Measurements from ENCODE around the gene ZSCAN10. TPM values are rescaled to one million over a fixed set of nuclear protein-coding genes. Genes with fewer than 3 reads are reported as not detected.

Gene ZSCAN10
- total RNA-seq, 3 donors from 2014 or later (not counting 1 experiment from before 2014, with no cell fraction given) = 0.65 to 0.96 (median 0.77) TPM

GRCh38 chr16:3051009-3051408, 48.1 kb downstream of the ZSCAN10 start:
- H3K4me3 Mint-ChIP-seq = no peak overlapping the region
- H3K27me3 Mint-ChIP-seq (ENCODE audit: low read depth in 2 of 2) = peaks cover 5 to 13% of the 10 kb centered on the region in 2 donors
- H3K9me3 ChIP-seq (ENCODE audit: control insufficient read depth, insufficient read depth, low read length) = no peaks in the 10 kb centered on the region
- peaks cover 9% of the 10 kb centered on the region for H3K27me3 ChIP-seq (ENCODE audit: control insufficient read depth, insufficient read depth, low read length)
- no peak overlapping the region for H3K27ac ChIP-seq (ENCODE audit: low read length)
- intact Hi-C loops (cut with micrococcal nuclease) = no loop called here
- H3K9me3 Mint-ChIP-seq = no peaks in the 10 kb centered on the region
- H3K36me3 ChIP-seq (ENCODE audit: control insufficient read depth, insufficient read depth, low read length) = peaks cover 7% of the 10 kb centered on the region
- TF ChIP-seq CTCF (IDR thresholded peaks at IDR 0.05) = no peak
- peaks cover 39 to 57% of the 10 kb centered on the region in 2 donors for H3K4me1 Mint-ChIP-seq
- WGBS (ENCODE audit: insufficient coverage) = 51% methylated on average over 4 of the region's 4 CpGs
- no peak overlapping the region for H3K27ac Mint-ChIP-seq
- no peak overlapping the region for H3K4me3 ChIP-seq (ENCODE audit: low read length)
- DNase-seq (no peak), ATAC-seq (no peak)
- H3K36me3 Mint-ChIP-seq = no peaks in the 10 kb centered on the region
- H3K4me1 ChIP-seq (ENCODE audit: control insufficient read depth, insufficient read depth, low read length) = peaks cover 80% of the 10 kb centered on the region

GRCh38 chr16:3050487-3050886, 48.6 kb downstream of the ZSCAN10 start:
- Histone ChIP-seq H3K36me3 (ENCODE audit: control insufficient read depth, insufficient read depth, low read length) (peaks cover 4% of the 10 kb centered on the region), H3K27me3 (ENCODE audit: control insufficient read depth, insufficient read depth, low read length) (peaks cover 9% of the 10 kb centered on the region), H3K4me1 (ENCODE audit: control insufficient read depth, insufficient read depth, low read length) (peaks cover 80% of the 10 kb centered on the region), H3K4me3 (ENCODE audit: low read length) (no peak overlapping the region), H3K27ac (ENCODE audit: low read length) (no peak overlapping the region), H3K9me3 (ENCODE audit: control insufficient read depth, insufficient read depth, low read length) (no peaks in the 10 kb centered on the region)
- no peak overlapping the region for H3K27ac Mint-ChIP-seq
- peaks cover 36 to 52% of the 10 kb centered on the region in 2 donors for H3K4me1 Mint-ChIP-seq
- peaks cover 5 to 13% of the 10 kb centered on the region in 2 donors for H3K27me3 Mint-ChIP-seq (ENCODE audit: low read depth in 2 of 2)
- 86% methylated on average over 5 of the region's 5 CpGs for WGBS (ENCODE audit: insufficient coverage)
- no peaks in the 10 kb centered on the region for H3K36me3 Mint-ChIP-seq
- intact Hi-C loops (cut with micrococcal nuclease) = no loop called here
- ATAC-seq = no peak
- no peak for DNase-seq
- no peaks in the 10 kb centered on the region for H3K9me3 Mint-ChIP-seq
- no peak overlapping the region for H3K4me3 Mint-ChIP-seq
- no peak for TF ChIP-seq CTCF (IDR thresholded peaks at IDR 0.05)

GRCh38 chr16:3049921-3050481, 49.1 kb downstream of the ZSCAN10 start:
- H3K4me3 ChIP-seq (ENCODE audit: low read length) = no peak overlapping the region
- intact Hi-C loops (cut with micrococcal nuclease) = no loop called here
- no peak overlapping the region for H3K27ac ChIP-seq (ENCODE audit: low read length)
- peaks cover 13% of the 10 kb centered on the region for H3K27me3 ChIP-seq (ENCODE audit: control insufficient read depth, insufficient read depth, low read length)
- Mint-ChIP-seq H3K27me3 (ENCODE audit: low read depth in 2 of 2) (peaks cover 10 to 15% of the 10 kb centered on the region in 2 donors), H3K9me3 (no peaks in the 10 kb centered on the region), H3K27ac (no peak overlapping the region), H3K36me3 (no peaks in the 10 kb centered on the region), H3K4me1 (peaks cover 35 to 52% of the 10 kb centered on the region in 2 donors), H3K4me3 (no peak overlapping the region)
- 88% methylated on average over 26 of the region's 26 CpGs for WGBS (ENCODE audit: insufficient coverage)
- no peaks in the 10 kb centered on the region for H3K9me3 ChIP-seq (ENCODE audit: control insufficient read depth, insufficient read depth, low read length)
- DNase-seq (no peak), ATAC-seq (no peak)
- H3K36me3 ChIP-seq (ENCODE audit: control insufficient read depth, insufficient read depth, low read length) = peaks cover 3% of the 10 kb centered on the region
- no peak for TF ChIP-seq CTCF (IDR thresholded peaks at IDR 0.05)
- peaks cover 80% of the 10 kb centered on the region for H3K4me1 ChIP-seq (ENCODE audit: control insufficient read depth, insufficient read depth, low read length)

GRCh38 chr16:3047387-3047720, 51.7 kb downstream of the ZSCAN10 start:
- 20% methylated on average over 13 of the region's 13 CpGs for WGBS (ENCODE audit: insufficient coverage)

More at GRCh38 chr16:3047387-3047720, 51.7 kb downstream of the ZSCAN10 start:
- no peaks in the 10 kb centered on the region for H3K9me3 ChIP-seq (ENCODE audit: control insufficient read depth, insufficient read depth, low read length)
- H3K27ac ChIP-seq (ENCODE audit: low read length) = no peak overlapping the region
- H3K27me3 Mint-ChIP-seq (ENCODE audit: low read depth in 2 of 2) = peaks cover 24 to 30% of the 10 kb centered on the region in 2 donors
- no peak for TF ChIP-seq CTCF (IDR thresholded peaks at IDR 0.05)
- H3K27me3 ChIP-seq (ENCODE audit: control insufficient read depth, insufficient read depth, low read length) = peaks cover 34% of the 10 kb centered on the region
- peaks cover 27 to 40% of the 10 kb centered on the region in 2 donors for H3K4me1 Mint-ChIP-seq
- H3K4me3 Mint-ChIP-seq = no peak overlapping the region
- H3K36me3 Mint-ChIP-seq = no peaks in the 10 kb centered on the region
- H3K4me3 ChIP-seq (ENCODE audit: low read length) = no peak overlapping the region
- H3K36me3 ChIP-seq (ENCODE audit: control insufficient read depth, insufficient read depth, low read length) = no peaks in the 10 kb centered on the region
- H3K9me3 Mint-ChIP-seq = no peaks in the 10 kb centered on the region
- ATAC-seq (no peak), DNase-seq (no peak)
- intact Hi-C loops (cut with micrococcal nuclease) = no loop called here
- peaks cover 63% of the 10 kb centered on the region for H3K4me1 ChIP-seq (ENCODE audit: control insufficient read depth, insufficient read depth, low read length)
- no peak overlapping the region for H3K27ac Mint-ChIP-seq

Measured in natural killer cell (primary cell).